Activated CD4-positive, alpha-beta T cell treated with anti-CD3 and anti-CD28 coated beads, Interleukin-2, amount 10 ng/mL, durations not matched to agents 24 days and 14 days (primary cell): ENCODE results near the gene TIAL1. TPM values are rescaled to one million over a fixed set of nuclear protein-coding genes. Genes with fewer than 3 reads are reported as not detected.
A peak's percentile ranks its signal among the peaks of the same experiment; 100 is the strongest.
"Not testable (repeated sequence)": the region's sequence is repeated elsewhere in the genome, so short reads cannot be mapped to it uniquely, and the experiment has no call there.

Experiments
- DNase-seq: peaks from one replicate; pipeline ENCODE4 v3.0.0; 2022
- H3K27ac Mint-ChIP-seq: one replicate; pipeline ENCODE4 v1.8.0; 2022; ENCODE audit warnings: mild to moderate bottlenecking, mixed read lengths
- H3K27me3 Mint-ChIP-seq: one replicate; pipeline ENCODE4 v1.8.0; 2022; ENCODE audit warnings: mixed read lengths
- H3K36me3 Mint-ChIP-seq: one replicate; pipeline ENCODE4 v1.8.0; 2022; ENCODE audit warnings: low read depth, mild to moderate bottlenecking, mixed read lengths
- H3K4me1 Mint-ChIP-seq: one replicate; pipeline ENCODE4 v1.8.0; 2021; ENCODE audit warnings: mixed read lengths
- H3K4me3 Mint-ChIP-seq: one replicate; pipeline ENCODE4 v1.8.0; 2022; ENCODE audit warnings: mild to moderate bottlenecking, moderate library complexity, mixed read lengths
- H3K9me3 Mint-ChIP-seq: one replicate; pipeline ENCODE4 v1.8.0; 2021; ENCODE audit warnings: mixed read lengths
- intact Hi-C: fragments of 100-400 bp; cut with micrococcal nuclease; formaldehyde crosslinking; loops from one replicate; pipeline ENCODE4 v1.15.1; 2023
- total RNA-seq: library from RNA; stranded (reverse); gene quantifications from 2 replicates; pipeline ENCODE4 v1.2.3, GENCODE V29; 2022

Gene TIAL1
- total RNA-seq, 1 donor from 2014 or later = 218 TPM

- intact Hi-C loops = loop anchor here (5.0 to 10.0 kb wide), 6 partner anchors 96 to 1256 kb away; partner anchors contain the start of genes EIF3A, INPP5F, PRDX3 and WDR11
- peaks cover 29% of the 10 kb centered on the region for H3K4me1 Mint-ChIP-seq
- no peaks in the 10 kb centered on the region for H3K27me3 Mint-ChIP-seq
- H3K4me3 Mint-ChIP-seq = no peak overlapping the region
- peak; percentile 53 for DNase-seq
- no peaks in the 10 kb centered on the region for H3K9me3 Mint-ChIP-seq
- H3K36me3 Mint-ChIP-seq = peaks cover 29% of the 10 kb centered on the region
- no peak overlapping the region for H3K27ac Mint-ChIP-seq
These were observed 1.6 kb upstream of the TIAL1 start for GRCh38 chr10:119598397-119598796.

- Mint-ChIP-seq H3K9me3 (no peaks in the 10 kb centered on the region), H3K27ac (peak overlapping the region; percentile 94), H3K4me1 (peaks cover 37% of the 10 kb centered on the region), H3K36me3 (peaks cover 29% of the 10 kb centered on the region), H3K4me3 (peak overlapping the region; percentile 90), H3K27me3 (no peaks in the 10 kb centered on the region)
- intact Hi-C loops = loop anchor here (1.0 to 10.0 kb wide), 9 partner anchors 95 to 1257 kb away; partner anchors contain the start of genes EIF3A, GRK5, INPP5F and PRDX3
- peak; percentile 58 for DNase-seq
These were observed 832 bp upstream of the TIAL1 start for GRCh38 chr10:119597405-119598186.

GRCh38 chr10:119595676-119596515, 868 bp downstream of the TIAL1 start:
- H3K4me3 Mint-ChIP-seq = peak overlapping the region; percentile 90
- H3K27ac Mint-ChIP-seq = peak overlapping the region; percentile 94
- intact Hi-C loops = loop anchor here (1.0 to 10.0 kb wide), 9 partner anchors 15 to 1259 kb away; partner anchors contain the start of genes BAG3, EIF3A, INPP5F and PRDX3
- H3K4me1 Mint-ChIP-seq = peaks cover 49% of the 10 kb centered on the region
- no peaks in the 10 kb centered on the region for H3K27me3 Mint-ChIP-seq
- DNase-seq = peak; percentile 87
- peaks cover 35% of the 10 kb centered on the region for H3K36me3 Mint-ChIP-seq
- no peaks in the 10 kb centered on the region for H3K9me3 Mint-ChIP-seq

GRCh38 chr10:119595134-119595675, 1.6 kb downstream of the TIAL1 start:
- DNase-seq = peak; percentile 54
- peak overlapping the region; percentile 90 for H3K4me3 Mint-ChIP-seq
- intact Hi-C loops = loop anchor here (2.0 to 10.0 kb wide), 7 partner anchors 14 to 1260 kb away; partner anchors contain the start of genes EIF3A, INPP5F, PRDX3 and WDR11
- H3K9me3 Mint-ChIP-seq = no peaks in the 10 kb centered on the region
- no peaks in the 10 kb centered on the region for H3K27me3 Mint-ChIP-seq
- peaks cover 49% of the 10 kb centered on the region for H3K4me1 Mint-ChIP-seq
- H3K36me3 Mint-ChIP-seq = peaks cover 35% of the 10 kb centered on the region
- H3K27ac Mint-ChIP-seq = peak overlapping the region; percentile 94

DNA sequence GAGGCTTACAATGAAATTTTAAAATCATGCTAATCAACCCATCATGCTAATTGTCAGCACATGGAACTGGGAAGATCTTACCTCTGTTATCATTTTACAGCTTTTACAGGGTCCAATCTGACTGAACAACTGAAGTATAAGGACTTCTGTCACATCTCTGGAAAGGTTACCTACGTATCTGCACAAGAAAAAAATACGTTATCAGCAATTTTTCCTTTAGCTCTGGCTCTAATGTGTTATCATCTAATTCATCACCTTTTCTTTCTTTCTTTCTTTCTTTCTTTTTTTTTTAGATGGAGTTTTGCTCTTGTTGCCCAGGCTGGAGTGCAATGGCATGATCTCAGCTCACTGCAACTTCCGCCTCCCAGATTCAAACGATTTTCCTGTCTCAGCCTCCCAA, 8.7 kb downstream of the TIAL1 start:
- DNase-seq = no peak
- H3K36me3 Mint-ChIP-seq = peaks cover 24% of the 10 kb centered on the region
- H3K27ac Mint-ChIP-seq = no peak overlapping the region
- H3K27me3 Mint-ChIP-seq = no peaks in the 10 kb centered on the region
- peaks cover 18% of the 10 kb centered on the region for H3K4me1 Mint-ChIP-seq
- intact Hi-C loops = no loop called here
- H3K4me3 Mint-ChIP-seq = no peak overlapping the region
- no peaks in the 10 kb centered on the region for H3K9me3 Mint-ChIP-seq

DNA sequence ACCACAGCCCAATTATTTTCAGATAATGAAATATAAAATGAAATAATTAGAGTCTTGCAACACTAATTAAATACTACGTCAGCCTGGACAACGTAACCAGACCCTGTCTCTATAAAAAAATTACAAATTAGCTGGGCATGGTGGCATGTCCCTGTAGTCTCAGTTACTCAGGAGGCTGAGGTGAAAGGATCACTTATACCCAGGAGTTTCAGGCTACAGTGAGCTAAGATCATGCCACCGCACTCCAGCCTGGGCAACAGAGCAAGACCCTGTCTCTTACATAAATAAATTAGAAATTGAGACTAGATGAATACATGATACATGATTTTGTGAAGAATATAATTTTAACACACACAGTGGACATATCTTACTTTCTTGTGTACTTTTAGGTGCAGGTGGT, 18.4 kb downstream of the TIAL1 start:
- peaks cover 53% of the 10 kb centered on the region for H3K36me3 Mint-ChIP-seq
- H3K4me1 Mint-ChIP-seq = peaks cover 16% of the 10 kb centered on the region

DNA sequence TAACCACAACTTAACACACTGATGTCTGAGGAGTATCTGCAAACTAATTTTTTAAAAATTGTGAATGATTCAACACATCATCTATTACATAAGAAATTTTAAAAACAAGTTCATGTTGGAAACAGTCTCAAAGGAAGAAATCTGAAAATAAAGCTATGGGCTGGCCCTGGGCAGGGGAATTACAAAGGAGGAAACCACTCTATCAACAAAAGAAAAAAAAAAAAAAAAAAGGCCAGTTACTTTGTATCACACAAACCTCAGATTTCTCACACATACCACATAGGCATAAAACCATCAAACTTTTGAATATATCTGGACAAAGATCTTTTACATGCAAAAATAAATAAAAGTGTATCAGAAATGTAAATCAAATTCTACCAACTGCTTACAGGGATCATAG, 20.8 kb downstream of the TIAL1 start:
- intact Hi-C loops = no loop called here
- Mint-ChIP-seq H3K4me3 (no peak overlapping the region), H3K27ac (peak overlapping the region; percentile 29), H3K36me3 (peaks cover 50% of the 10 kb centered on the region), H3K27me3 (no peaks in the 10 kb centered on the region), H3K9me3 (no peaks in the 10 kb centered on the region), H3K4me1 (peaks cover 16% of the 10 kb centered on the region)
- DNase-seq = peak; percentile 54

More for the DNA sequence above, 18.4 kb downstream of the TIAL1 start:
- peak; percentile 43 for DNase-seq
- Mint-ChIP-seq H3K9me3 (no peaks in the 10 kb centered on the region), H3K27me3 (no peaks in the 10 kb centered on the region), H3K27ac (no peak overlapping the region), H3K4me3 (no peak overlapping the region)
- intact Hi-C loops = no loop called here

GRCh38 chr10:119575506-119575905, 21.3 kb downstream of the TIAL1 start:
- Mint-ChIP-seq H3K4me1 (peaks cover 16% of the 10 kb centered on the region), H3K36me3 (peaks cover 50% of the 10 kb centered on the region), H3K27ac (peak overlapping the region; percentile 76), H3K4me3 (peak overlapping the region; percentile 57), H3K9me3 (no peaks in the 10 kb centered on the region), H3K27me3 (no peaks in the 10 kb centered on the region)
- intact Hi-C loops = no loop called here
- peak; percentile 80 for DNase-seq

- Mint-ChIP-seq H3K4me1 (no peaks in the 10 kb centered on the region), H3K4me3 (no peak overlapping the region), H3K36me3 (peaks cover 5% of the 10 kb centered on the region)
These were observed 28.8 kb downstream of the TIAL1 start for GRCh38 chr10:119567978-119568377.

DNA sequence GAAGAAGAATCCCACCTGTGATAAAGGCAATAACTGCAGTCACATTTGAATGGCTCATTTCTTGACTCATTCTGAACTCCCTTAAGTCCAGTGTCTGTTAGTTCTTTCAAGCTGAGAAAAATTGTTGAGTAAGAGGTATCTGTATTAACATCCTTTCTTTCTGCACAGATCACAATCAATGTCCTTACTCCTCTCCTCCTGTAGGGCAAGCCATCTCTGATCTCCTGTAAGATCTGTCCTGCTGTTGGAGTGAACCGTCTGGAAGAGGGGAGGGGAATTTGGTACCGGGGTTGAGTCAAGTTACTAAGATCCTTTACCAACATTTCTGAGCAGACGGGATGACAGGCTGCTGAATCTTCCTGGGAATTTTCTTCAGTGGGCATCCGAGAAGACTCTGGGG, 34.7 kb downstream of the TIAL1 start:
- Mint-ChIP-seq H3K9me3 (no peaks in the 10 kb centered on the region), H3K4me1 (no peaks in the 10 kb centered on the region), H3K4me3 (no peak overlapping the region), H3K27me3 (peaks cover 2% of the 10 kb centered on the region), H3K36me3 (no peaks in the 10 kb centered on the region), H3K27ac (no peak overlapping the region)
- intact Hi-C loops = no loop called here
- no peak for DNase-seq

More at GRCh38 chr10:119567978-119568377, 28.8 kb downstream of the TIAL1 start:
- Mint-ChIP-seq H3K9me3 (no peaks in the 10 kb centered on the region), H3K27me3 (no peaks in the 10 kb centered on the region), H3K27ac (no peak overlapping the region)
- no peak for DNase-seq
- intact Hi-C loops = no loop called here

GRCh38 chr10:119559511-119559910, 37.3 kb downstream of the TIAL1 start:
- DNase-seq, H3K4me3 Mint-ChIP-seq, H3K27ac Mint-ChIP-seq, H3K27me3 Mint-ChIP-seq, H3K4me1 Mint-ChIP-seq, intact Hi-C loops, H3K36me3 Mint-ChIP-seq, H3K9me3 Mint-ChIP-seq: not testable (repeated sequence)

GRCh38 chr10:119556081-119556480, 40.7 kb downstream of the TIAL1 start:
- H3K36me3 Mint-ChIP-seq, H3K27ac Mint-ChIP-seq, H3K9me3 Mint-ChIP-seq, DNase-seq, H3K4me1 Mint-ChIP-seq, intact Hi-C loops, H3K4me3 Mint-ChIP-seq: not testable (repeated sequence)
- H3K27me3 Mint-ChIP-seq = peaks cover 12% of the 10 kb centered on the region

DNA sequence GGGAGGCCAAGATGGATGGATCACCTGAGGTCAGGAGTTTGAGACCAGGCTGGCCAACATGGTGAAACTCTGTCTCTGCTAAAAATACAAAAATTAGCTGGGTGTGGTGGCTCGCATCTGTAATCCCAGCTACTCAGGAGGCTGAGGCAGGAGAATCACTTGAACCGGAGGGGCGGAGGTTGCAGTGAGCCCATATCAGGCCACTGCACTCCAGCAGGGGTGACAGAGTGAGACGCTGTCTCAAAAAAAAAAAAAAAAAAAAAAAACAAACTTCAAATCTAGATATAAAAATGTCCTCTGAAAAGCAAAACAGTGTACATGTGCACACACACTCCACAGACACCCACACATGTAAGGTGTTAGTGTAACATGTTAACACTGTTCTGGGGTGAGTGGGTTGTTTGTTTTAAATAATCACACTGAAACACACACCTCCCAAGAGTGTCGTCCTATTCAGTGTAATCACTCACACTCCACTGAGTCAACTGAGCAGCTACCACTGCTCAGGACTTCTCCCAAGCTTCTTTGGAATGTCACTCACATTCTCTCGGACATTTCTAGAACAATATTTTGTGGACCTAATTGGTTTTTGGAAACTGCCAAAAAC, 41.5 kb downstream of the TIAL1 start:
- H3K36me3 Mint-ChIP-seq = no peaks in the 10 kb centered on the region
- no peaks in the 10 kb centered on the region for H3K9me3 Mint-ChIP-seq
- no peaks in the 10 kb centered on the region for H3K4me1 Mint-ChIP-seq
- no peak for DNase-seq
- intact Hi-C loops = no loop called here
- peaks cover 17% of the 10 kb centered on the region for H3K27me3 Mint-ChIP-seq
- no peak overlapping the region for H3K4me3 Mint-ChIP-seq
- H3K27ac Mint-ChIP-seq = no peak overlapping the region
